Ovary (tissue), 9 donors: ENCODE results near the gene UHMK1. TPM values are rescaled to one million over a fixed set of nuclear protein-coding genes. Genes with fewer than 3 reads are reported as not detected.

Experiments used
- DNase-seq, 5 donors: peaks; one replicate each; pipeline ENCODE4 v3.0.0-alpha.2; 2019 to 2020
- H3K27ac ChIP-seq, 2 donors: fragments of 200-600 bp; one replicate each; pipeline versions ENCODE4 v1.5.1 to v1.8.0; 2019 to 2022
- H3K27me3 ChIP-seq: fragments of 200-600 bp; one replicate; pipeline ENCODE4 v1.8.0; 2022
- H3K36me3 ChIP-seq: fragments of 200-600 bp; sonication (generic); one replicate; pipeline ENCODE4 v1.5.1; 2019
- H3K4me1 ChIP-seq: one replicate; pipeline ENCODE4 v1.8.1; 2013; ENCODE audit warnings: mild to moderate bottlenecking, moderate library complexity; ENCODE audit not compliant: insufficient read depth
- H3K4me3 ChIP-seq: fragments of 200-600 bp; sonication (generic); one replicate; pipeline ENCODE4 v1.5.1; 2017
- H3K9me3 ChIP-seq, 2 donors: fragments of 200-600 bp in 1 of 2; sonication (generic) in 1 of 2; one replicate each; pipeline versions ENCODE4 v1.5.1 to v1.8.1; 2013 to 2019; ENCODE audit warnings: mild to moderate bottlenecking in 1 of 2, moderate library complexity in 1 of 2
- EP300 ChIP-seq: sonication (generic); formaldehyde crosslinking; IDR thresholded peaks from one replicate; pipeline ENCODE4 v1.6.1; 2017; ENCODE audit warnings: antibody characterized with exemption
- POLR2A ChIP-seq: fragments of 450-650 bp; IDR thresholded peaks from one replicate; pipeline ENCODE4 v1.6.1; 2017; ENCODE audit warnings: antibody characterized with exemption, mild to moderate bottlenecking, moderate library complexity
- WGBS, 3 donors: extraction: QIAGEN DNeasy Blood & Tissue Kit in 1 of 3; methylation state at CpG; one replicate each; pipeline versions ENCODE4 v1.1.5 to v1.1.7; 2013 to 2017; 5-methylcytosine and 5-hydroxymethylcytosine counted together
- intact Hi-C, 4 donors: fragments of 100-400 bp; cut with DNase I; formaldehyde crosslinking; loops; one replicate each; pipeline versions ENCODE4 v1.11.0 to v1.15.1; 2022 to 2023
- polyA plus RNA-seq, 2 donors: library from polyadenylated mRNA; stranded (reverse); fragments of 200-250 nt in 1 of 2; fragments of 350-450 nt in 1 of 2; fragmentation: Illumina TruSeq in 1 of 2; extraction: RNeasy Lipid Tissue Mini Kit (QIAGEN cat#74804) in 1 of 2; gene quantifications; one replicate each; pipeline ENCODE4 v1.2.3, GENCODE V29; 2013 to 2014
- total RNA-seq, 7 donors: library from RNA; depleted of rRNA in 2 of 7; stranded (reverse); fragments of >200 nt in 2 of 7; fragmentation: NEBNext Ultra II Directional in 3 of 7; extraction: Animal tissue kit (Norgen Biotek cat#: 25700) in 3 of 7; gene quantifications; one replicate each; pipeline versions ENCODE4 v1.1.0 to v1.2.4, GENCODE V29; 2016 to 2023
- TF ChIP-seq, protein P1 (sequence below), 3 donors: fragments of 450-650 bp in 2 of 3; fragments of 200-600 bp in 1 of 3; IDR thresholded peaks; one replicate each; pipeline versions ENCODE4 v1.5.1 to v1.8.0; 2016 to 2022; ENCODE audit warnings: antibody characterized with exemption in 3 of 3, mild to moderate bottlenecking in 1 of 3
- donor health status: DM: no; HTN: no; CAD: no; lungs with moderate emphysema.
- donor health status: DM: no; HTN: no; CAD: no.
- donor health status: Bipolar disorder and iron deficiency.
- donor health status: DM: yes; HTN: yes; CAD: no.
- donor health status: DM: no; HTN: no; CAD: no.
- donor health status: DM: yes; HTN: yes; CAD: no.

Gene UHMK1
- total and polyA plus RNA-seq, 9 donors: 8.2 to 36.8 (median 24.3) TPM

DNA sequence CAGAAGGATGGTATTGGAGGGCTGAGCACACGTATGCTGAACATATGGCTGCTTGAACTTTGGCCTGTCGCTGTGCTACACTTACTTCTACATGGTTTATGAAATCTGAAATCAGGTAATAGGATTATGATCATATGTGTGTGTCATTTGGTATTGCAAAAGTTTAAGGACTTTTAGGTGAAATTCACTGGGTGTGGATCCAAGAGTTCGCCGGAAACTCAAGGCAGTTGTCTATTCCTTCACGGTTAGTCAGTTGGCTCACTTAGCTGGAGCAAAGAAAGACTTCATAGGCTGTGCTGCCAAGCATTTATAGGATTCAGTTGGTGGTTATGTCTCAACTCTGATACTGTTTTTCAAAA lies 64.8 kb downstream of the UHMK1 start:
- H3K9me3 ChIP-seq: no peaks in the 10 kb centered on the region
- H3K4me1 ChIP-seq: peaks cover 7% of the 10 kb centered on the region
- WGBS, 3 donors: 23 to 36% (median 24%) methylated on average over 5 of the region's 5 CpGs
- H3K27me3 ChIP-seq: no peaks in the 10 kb centered on the region
- intact Hi-C loops: loop anchor here in 1 of 4 donors (10.0 kb wide), 1 partner anchor 68 kb away; the partner anchor contains the start of gene UHMK1
- no peaks in the 10 kb centered on the region for H3K36me3 ChIP-seq
- H3K27ac ChIP-seq: peak overlapping the region in 1 of 2 donors; percentile 91
- H3K4me3 ChIP-seq: peak overlapping the region; percentile 98
- peak in 1 of 5 donors; percentile 30 for DNase-seq
- no peak for TF ChIP-seq POLR2A
- TF ChIP-seq, protein P1, sequence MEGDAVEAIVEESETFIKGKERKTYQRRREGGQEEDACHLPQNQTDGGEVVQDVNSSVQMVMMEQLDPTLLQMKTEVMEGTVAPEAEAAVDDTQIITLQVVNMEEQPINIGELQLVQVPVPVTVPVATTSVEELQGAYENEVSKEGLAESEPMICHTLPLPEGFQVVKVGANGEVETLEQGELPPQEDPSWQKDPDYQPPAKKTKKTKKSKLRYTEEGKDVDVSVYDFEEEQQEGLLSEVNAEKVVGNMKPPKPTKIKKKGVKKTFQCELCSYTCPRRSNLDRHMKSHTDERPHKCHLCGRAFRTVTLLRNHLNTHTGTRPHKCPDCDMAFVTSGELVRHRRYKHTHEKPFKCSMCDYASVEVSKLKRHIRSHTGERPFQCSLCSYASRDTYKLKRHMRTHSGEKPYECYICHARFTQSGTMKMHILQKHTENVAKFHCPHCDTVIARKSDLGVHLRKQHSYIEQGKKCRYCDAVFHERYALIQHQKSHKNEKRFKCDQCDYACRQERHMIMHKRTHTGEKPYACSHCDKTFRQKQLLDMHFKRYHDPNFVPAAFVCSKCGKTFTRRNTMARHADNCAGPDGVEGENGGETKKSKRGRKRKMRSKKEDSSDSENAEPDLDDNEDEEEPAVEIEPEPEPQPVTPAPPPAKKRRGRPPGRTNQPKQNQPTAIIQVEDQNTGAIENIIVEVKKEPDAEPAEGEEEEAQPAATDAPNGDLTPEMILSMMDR (IDR thresholded peaks at IDR 0.05): no peak
- TF ChIP-seq EP300: no peak

DNA sequence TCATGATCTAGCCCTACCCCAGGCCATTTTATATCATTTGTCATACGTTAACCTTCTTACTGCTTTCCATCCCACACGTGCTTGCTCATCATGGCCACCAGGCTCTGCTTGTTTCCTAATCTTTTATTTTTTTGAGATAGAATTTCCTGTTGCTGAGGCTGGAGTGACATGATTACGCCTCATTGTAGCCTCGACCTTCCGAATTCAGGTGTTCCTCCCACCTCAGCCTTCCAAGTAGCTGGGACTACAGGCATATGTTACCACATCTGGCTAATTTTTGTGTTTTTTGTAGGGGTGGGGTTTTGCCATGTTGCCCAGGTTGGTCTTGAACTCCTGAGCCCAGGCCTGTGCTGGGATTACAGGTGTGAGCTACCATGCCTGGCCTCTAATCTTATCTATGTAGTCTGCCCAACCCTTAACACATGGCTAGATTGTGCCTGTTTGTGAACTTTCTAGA lies 67.2 kb downstream of the UHMK1 start:
- H3K4me3 ChIP-seq: no peak overlapping the region
- H3K4me1 ChIP-seq: peaks cover 7% of the 10 kb centered on the region
- H3K27me3 ChIP-seq: no peaks in the 10 kb centered on the region
- no peak overlapping the region for H3K27ac ChIP-seq
- no peaks in the 10 kb centered on the region for H3K9me3 ChIP-seq
- no peaks in the 10 kb centered on the region for H3K36me3 ChIP-seq
- no peak for DNase-seq
- WGBS, 3 donors: 76 to 84% (median 79%) methylated on average over 5 of the region's 5 CpGs
- intact Hi-C loops: loop anchor here in 1 of 4 donors (10.0 kb wide), 1 partner anchor 70 kb away; the partner anchor contains the start of gene UHMK1
- no peak for TF ChIP-seq EP300
- TF ChIP-seq, protein P1 (IDR thresholded peaks at IDR 0.05): no peak
- TF ChIP-seq POLR2A: no peak

DNA sequence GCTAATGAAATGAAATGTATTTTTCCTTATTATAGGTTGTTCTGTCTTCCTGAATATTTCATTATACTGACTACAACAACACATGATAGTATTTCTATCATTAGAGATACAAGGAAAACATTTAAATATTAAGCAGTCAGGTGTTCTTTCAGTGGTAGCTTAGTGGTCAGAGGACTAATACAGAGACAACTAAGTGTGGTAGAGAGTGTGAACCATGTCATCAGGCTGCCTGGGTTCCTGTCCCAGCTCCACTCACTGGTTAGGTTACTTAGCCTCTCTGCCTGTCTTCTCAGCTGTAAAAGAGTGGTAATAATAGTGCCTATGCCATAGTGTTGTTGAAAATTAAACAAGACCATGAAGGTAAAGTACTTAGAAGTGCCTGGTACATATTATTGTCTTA lies 67.8 kb downstream of the UHMK1 start:
- Histone ChIP-seq H3K27me3 (no peaks in the 10 kb centered on the region), H3K9me3 (no peaks in the 10 kb centered on the region), H3K27ac (no peak overlapping the region), H3K4me3 (no peak overlapping the region), H3K36me3 (no peaks in the 10 kb centered on the region), H3K4me1 (peaks cover 7% of the 10 kb centered on the region)
- TF ChIP-seq, protein P1 (IDR thresholded peaks at IDR 0.05): no peak
- no peak for TF ChIP-seq POLR2A
- TF ChIP-seq EP300: no peak
- DNase-seq: no peak
- intact Hi-C loops: loop anchor here in 1 of 4 donors (10.0 kb wide), 1 partner anchor 71 kb away; the partner anchor contains the start of gene UHMK1

DNA sequence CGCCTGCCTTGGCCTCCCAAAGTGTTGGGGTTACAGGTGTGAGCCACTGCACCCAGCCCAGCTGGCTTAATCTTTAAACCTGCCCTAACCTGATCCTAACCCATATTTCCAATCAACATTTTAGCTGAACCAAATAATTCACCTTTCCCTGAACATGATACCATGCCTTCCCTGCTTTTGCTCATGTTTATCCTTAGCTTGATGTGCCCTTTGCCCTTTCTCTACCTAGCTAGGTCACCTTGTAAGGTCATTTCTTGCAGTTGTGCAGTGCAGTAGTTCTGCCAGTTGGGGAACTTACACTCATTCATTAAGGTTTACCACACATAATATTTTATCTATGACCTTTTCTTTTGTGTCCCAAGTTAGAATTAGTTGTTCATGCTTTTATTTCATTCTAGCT lies 69.3 kb downstream of the UHMK1 start:
- no peaks in the 10 kb centered on the region for H3K36me3 ChIP-seq
- no peak for TF ChIP-seq EP300
- no peaks in the 10 kb centered on the region for H3K9me3 ChIP-seq
- WGBS, 3 donors: 76 to 94% (median 92%) methylated on average over 1 of the region's 1 CpG
- no peak for DNase-seq
- H3K4me3 ChIP-seq: no peak overlapping the region
- H3K27me3 ChIP-seq: no peaks in the 10 kb centered on the region
- H3K4me1 ChIP-seq: peaks cover 3% of the 10 kb centered on the region
- H3K27ac ChIP-seq: no peak overlapping the region
- intact Hi-C loops: loop anchor here in 1 of 4 donors (10.0 kb wide), 1 partner anchor 72 kb away; the partner anchor contains the start of gene UHMK1

DNA sequence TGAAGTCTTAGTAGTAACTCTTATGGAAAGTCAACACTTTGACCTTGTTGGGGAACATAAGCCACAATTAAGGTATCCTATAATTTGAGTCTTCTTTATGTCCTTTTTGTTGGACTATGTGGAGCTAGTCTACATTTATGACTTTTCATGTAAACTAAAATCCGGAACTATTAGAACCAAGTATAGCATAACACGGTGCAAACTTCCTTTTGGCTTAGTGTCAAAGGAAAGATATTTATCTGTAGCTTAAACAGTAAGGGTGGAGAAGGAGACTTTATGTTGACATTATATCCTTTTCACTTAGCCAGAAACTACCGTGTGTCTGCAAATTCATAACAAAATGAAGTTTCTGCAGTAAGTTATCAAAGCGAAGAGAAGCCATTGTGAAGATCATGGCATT lies 71.2 kb downstream of the UHMK1 start:
- intact Hi-C loops: loop anchor here in 1 of 4 donors (10.0 kb wide), 1 partner anchor 74 kb away; the partner anchor contains the start of gene UHMK1
- Histone ChIP-seq H3K4me3 (no peak overlapping the region), H3K27me3 (no peaks in the 10 kb centered on the region), H3K4me1 (peaks cover 3% of the 10 kb centered on the region), H3K9me3 (no peaks in the 10 kb centered on the region), H3K27ac (no peak overlapping the region), H3K36me3 (no peaks in the 10 kb centered on the region)
- TF ChIP-seq EP300 (no peak), POLR2A (no peak)
- TF ChIP-seq, protein P1 (IDR thresholded peaks at IDR 0.05): no peak
- DNase-seq: no peak
- WGBS, 3 donors: 79 to 84% (median 83%) methylated on average over 4 of the region's 4 CpGs
